GM10847 (cell line): ENCODE data around the gene PDE9A.

Experiments
- POLR2A ChIP-seq: IDR thresholded peaks from 2 replicates; pipeline ENCODE4 v1.6.1; 2011; ENCODE audit not compliant: insufficient read length; ENCODE audit errors: extremely low read depth

The PDE9A gene

DNA sequence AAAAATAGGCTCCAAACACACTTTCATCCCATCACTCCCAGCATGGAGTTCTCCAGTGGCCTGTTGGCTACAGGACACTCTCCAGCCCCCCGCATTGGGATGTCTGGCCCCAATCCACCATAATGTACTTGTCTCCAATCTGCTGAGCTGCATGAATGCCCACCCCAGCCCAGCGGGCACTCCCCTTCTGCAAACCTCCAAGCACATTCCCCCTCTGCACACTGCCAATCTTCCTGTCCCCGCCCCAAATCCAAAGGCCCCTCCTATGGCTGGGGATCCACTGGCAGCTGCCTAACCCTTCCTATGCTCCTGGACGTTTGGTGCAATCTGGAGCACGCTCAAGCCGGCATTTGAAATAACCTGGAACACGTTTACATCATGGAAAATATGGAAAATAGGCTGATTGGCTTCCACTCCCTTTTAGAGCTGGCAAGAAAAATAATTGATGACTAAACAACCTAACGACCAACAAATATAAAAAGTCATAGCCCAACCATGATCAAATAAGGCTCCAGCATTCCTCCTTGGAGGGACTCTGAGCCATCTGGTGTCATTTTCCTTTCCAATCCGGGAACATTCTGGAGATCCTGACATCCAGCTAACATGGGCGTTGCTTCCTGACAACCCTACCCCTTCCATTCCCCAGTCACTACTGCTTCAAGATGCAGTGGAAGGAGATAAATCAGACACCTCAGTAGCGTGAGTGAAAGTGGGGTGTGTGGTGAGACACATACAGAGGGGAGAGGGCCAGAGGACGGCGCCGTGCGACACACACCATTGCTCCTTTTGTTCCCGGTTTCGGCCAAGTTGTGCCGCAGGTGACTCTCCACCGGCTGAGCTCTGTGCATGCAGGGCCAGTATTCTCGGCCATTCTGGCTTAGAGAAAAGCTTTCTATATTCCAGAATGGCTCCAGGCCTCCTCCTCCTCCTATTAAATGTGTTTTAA is 41.6 kb downstream of the PDE9A start:
- TF ChIP-seq POLR2A: no peak

DNA sequence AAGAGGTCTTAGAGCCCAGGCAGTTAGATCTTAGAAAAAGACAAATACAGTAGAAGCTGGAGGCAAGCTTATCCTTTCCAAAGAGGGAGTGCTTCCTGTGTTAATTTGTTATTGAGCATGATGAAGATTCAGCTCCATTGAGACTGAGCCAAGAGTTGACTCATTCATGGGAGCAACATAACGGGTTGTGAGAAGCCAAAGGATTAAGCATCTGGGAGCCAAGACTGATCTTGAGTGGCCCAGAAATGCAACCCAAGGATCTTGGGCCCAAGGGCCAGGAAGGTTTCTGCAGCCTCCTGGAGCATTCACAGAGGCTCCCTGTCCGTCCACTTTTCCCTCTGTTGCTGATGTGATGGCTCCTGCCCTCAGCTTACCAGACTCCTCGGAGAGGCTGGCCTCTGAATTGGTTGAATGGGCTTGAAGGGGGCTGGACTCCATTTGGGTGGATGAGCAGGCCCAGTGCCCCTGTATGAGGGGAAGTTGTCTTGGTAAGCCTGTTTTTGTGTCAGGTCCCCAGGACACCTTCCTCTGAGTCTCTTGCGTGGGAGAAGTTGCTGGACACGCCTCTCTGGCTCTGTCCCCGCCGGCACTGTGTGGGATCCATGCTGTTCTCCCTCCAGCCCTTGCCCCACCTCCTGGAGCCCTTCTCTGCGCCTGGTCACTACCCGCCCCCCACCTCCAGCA is 42.4 kb downstream of the PDE9A start:
- no peak for TF ChIP-seq POLR2A

DNA sequence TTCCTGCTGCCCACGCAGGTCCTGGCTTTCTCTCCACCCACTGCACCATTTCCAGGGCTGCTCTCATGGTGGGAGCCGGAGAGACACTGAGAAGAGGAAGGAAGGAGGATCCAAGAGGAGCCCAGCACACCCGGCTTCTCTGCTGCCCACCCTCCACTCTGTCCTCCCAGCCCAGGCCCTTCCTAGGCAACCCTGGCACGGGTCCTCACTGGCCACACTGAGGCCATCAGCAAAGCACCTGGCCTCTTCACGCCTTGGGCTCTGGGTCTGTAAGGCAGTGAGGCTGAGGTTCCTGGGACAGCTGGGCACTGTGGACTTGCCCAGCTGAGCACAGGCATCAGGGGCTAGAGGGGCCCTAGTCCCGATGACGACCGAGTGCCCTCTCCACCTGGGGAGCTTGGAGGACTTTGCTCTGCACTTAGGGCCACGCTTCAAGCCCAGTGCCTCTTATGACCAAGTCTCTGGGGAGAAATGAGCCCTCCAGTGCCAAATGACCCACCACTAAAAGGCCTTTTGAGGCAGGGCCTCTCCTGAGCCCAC is 43.1 kb downstream of the PDE9A start:
- no peak for TF ChIP-seq POLR2A

DNA sequence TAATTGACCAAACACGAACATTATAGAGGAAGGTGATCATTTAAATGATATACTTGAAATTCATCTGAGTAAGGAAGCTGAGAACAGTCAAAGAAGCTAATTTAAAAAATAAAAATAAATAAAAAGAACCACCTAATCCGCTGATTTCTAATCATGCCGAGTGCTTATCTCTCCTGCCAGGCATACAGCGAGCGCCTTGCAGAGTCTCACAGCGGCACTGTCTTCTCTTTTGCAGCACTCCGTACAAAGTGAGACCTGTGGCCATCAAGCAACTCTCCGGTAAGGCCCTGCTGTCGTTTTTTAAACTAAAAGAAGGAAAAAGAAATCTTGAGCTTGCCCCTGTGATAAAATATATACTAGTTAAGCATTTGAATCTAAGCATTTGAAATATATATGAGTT is 45.3 kb downstream of the PDE9A start:
- TF ChIP-seq POLR2A: no peak

DNA sequence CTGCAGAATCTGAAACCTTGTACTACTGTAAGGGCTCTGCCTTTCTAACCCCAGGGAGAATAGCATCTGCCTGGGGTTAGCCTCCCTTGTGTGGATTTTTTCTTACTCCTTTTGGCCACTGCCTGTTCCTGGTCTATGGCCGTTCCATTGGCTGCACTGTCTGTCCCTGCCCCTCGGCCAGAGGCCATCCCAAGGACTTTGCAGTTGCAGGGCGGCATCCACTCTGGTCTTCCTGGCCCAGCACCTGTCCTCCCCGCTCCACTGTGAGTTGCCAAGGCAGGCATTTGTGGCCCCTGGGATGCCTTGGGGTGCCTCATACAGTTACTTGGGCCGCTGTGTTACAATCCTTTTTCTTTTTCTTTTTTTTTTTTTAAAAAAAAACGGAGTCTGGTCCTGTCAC is 45.8 kb downstream of the PDE9A start:
- TF ChIP-seq POLR2A: no peak

DNA sequence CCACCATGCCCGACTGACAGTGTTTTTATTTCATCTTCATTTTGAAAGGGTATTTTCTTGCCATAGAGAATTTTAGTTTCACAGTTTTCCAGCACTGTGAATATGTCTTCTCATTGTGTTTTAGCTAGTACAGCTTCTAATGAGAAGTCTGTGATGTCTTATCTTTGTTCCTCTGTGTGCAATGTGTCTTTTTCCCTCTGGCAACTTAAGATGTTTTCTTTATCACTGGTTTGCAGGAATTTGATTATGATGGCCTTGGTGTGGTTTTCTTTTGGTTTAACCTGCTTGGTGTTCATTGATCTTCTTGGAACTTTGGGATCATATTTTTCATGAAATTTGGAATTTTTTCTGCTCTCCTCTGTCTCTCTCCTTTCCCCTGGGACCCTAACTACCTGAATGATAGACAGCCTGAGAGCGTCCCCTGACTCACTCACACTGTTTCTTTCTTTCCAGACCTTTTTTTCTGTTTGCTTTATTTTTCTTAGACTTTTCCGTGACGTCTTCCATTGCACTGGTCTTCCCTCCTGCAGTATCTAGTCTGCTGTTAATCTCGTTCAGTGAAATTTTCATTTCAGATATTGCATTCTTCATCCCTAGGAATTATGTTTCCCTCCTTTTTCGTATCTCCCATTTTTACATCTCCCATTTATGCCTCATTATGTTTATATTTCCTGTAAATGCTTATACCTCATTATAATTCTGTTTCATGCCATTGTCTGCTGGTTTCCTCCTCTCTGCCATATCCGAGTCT is 48.5 kb downstream of the PDE9A start:
- no peak for TF ChIP-seq POLR2A

DNA sequence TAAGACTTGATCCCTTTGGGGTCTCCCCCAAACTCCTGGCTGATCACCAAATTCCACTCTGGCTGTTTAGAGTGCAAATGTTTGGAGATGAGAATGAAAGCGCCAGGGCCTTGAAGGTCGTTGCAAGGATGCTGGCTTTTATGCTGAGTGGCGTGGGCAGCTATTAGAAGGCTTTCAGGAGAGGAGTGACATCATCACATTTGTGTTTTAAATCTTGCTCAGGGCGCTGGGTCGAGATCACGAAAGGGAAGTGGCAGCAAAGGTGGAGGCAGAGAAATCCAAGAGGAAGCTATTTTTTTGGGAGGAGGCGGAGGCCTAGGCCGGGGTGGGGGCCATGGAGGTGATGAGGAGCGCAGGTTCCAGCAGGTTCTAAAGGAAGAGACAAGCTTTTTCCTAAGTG is 49.3 kb downstream of the PDE9A start:
- no peak for TF ChIP-seq POLR2A

DNA sequence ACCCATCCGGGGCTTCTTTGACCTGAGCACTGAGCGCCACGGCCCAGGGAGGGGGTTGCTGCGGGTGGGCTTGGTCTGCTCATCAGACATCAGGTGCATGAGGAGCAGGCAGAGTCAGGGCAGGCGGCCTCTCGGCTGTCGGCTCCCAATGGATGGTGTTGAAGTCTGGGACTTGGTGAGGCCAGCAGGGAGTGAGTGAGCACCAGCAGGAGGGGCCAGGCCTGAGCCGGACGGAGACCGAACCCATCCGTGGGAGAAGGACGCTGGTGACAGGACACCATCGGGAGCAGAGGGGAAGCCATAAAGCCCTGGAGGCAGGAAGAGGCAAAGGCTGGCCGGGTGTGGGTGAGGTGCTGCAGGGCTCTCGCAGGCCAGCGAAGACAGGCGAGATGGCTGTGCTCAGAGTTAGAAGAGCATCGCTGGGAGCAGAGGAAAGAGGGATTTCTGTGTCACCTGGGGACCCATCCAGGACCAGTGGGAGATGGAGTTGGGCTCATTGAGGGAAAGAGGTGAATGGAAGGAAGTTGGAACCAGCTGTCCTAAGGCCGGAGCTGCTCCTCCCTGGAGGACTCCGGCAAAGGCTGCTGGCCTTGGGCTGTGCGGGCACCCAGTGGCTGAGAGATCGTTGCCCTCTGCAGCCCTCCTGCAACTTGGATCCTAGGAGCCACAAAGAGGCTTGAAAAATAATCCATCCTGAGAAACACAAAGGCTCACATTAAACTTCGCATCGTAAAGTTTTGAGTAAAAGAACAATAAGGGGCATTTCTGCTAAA is 49.9 kb downstream of the PDE9A start:
- TF ChIP-seq POLR2A: no peak

DNA sequence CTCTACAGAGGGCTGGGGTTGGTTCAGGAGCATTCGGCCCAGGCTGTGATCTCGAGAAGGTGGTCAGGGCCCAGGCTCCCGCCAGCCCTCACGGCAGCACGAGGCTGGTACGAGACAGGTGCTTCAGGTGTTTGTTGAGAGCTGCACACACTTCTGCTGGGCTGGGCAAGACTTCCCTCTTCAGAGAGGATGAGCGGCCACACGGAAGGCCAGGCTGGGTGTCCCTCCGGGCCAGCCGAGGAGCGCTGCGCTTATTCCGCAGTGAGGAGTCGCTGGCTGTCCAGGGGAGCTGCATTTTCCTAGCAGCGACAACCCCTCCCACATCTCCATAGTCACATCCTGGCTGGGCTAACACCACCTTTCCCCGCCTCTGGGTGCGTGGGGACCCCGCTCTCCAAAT is 50.5 kb downstream of the PDE9A start:
- TF ChIP-seq POLR2A: no peak

DNA sequence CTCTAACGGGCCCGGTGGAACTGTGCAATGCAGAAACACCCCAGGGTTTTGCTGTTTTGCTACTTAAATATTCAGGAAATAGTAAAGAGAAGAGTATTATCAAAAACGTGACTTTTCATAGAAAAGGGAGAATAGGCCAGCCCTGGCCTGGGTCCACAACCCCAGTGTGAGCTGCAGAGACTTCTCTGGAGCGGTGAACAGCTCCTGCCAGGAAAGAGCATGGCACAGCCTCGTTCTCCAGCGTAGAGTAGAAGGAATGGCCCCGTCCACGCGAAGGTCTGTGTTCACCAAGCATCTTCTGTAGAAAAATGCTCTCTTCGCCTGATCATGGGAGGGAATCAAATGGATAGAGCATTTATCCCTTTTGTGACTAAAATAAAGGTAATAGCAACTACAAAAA is 51.4 kb downstream of the PDE9A start:
- TF ChIP-seq POLR2A: no peak

DNA sequence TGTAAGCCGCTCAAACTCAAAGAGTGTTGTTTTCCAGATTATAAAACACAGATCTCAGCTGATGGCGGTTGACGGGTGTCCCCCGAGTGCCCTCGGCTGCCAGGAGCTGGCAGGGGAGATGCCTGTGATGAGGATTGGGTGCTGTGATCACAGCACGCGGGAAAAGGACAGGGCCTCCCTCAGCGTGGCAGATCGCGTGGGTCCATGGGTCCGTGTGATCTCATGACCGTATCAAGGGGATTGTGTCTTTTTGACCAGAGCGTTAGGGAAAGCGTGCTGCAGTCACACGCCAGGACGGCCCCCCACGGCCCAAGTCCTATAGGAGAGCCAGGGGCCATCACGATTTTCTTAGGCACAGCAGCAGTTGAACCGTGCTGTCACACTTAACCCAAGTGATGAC is 51.9 kb downstream of the PDE9A start:
- no peak for TF ChIP-seq POLR2A

DNA sequence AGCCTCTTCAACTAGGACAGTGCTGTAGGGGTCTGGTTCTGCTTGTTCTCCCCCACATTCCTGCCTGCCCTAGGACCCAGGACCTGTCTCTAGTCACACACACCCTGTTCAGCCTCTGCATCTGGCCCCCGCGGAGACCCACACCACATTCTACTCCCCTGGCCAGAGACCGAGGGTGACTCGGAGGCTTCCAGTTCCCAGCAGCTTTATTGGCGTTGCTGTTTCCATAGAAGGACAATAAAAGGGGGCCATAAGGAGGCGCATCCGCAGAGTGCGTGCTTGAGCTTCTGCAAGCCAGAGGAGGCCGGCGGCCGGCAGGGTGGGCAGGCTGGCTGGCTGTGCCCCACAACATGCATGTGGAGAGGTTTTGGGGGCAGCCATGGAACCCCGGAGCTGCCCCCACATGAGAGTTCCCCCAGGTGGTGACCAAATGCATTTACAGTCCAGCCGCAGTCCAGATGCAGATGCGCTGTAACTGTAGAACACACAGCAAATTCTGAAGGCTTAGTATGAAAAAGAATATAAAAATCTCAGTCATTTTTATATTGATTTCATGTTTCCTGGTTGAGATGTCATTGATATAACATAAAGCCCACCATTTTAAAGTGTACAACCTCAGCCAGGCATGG is 52.4 kb downstream of the PDE9A start:
- TF ChIP-seq POLR2A: no peak

DNA sequence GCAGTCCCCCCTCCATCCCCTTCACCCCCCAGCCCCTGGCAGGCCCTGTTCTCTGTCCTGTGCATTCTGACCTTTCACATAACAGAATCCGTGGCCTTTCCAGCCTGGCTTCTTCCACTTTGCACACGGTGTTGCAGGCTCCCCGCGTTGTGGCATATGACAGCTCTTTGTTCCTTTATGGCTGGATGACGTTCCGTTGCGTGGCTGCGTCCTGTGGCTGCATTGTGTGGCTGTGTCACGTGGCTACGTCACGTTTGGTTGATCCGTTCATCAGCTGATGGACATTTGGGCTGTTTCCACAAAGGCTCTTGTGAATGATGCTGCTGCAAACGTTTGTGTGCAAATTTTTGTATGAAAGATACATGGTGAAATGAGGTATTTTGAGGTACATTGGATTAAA is 53.3 kb downstream of the PDE9A start:
- no peak for TF ChIP-seq POLR2A

DNA sequence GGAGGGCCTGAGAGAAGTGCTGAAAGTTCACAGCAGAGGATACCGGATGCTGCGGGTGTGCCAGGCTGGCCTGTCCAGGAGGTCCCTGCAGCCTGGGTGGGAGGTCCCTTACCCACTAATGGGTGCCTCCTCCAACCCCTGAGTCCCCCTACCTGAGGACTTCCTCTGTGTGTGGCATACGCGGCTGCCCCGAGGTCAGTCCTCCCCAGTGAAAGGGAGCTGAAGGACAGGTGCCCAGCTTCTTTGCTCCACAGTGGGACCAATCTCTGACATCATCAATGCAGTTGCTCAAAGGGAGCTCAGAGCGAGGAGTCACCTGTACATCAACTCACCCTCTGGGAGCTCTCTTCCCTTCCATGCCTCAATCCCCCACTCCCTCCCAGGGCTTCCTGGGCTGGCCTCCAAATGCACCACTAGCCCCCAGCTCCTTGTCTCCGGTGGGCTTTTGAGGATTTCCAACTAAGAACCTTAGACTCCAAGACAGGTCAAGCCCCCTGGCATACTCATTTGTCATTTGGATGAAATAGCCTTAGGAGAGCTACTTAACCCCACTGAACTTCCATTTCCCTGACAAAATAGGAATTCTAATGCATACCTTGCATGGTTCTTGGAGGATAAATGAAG is 53.9 kb downstream of the PDE9A start:
- TF ChIP-seq POLR2A: no peak

DNA sequence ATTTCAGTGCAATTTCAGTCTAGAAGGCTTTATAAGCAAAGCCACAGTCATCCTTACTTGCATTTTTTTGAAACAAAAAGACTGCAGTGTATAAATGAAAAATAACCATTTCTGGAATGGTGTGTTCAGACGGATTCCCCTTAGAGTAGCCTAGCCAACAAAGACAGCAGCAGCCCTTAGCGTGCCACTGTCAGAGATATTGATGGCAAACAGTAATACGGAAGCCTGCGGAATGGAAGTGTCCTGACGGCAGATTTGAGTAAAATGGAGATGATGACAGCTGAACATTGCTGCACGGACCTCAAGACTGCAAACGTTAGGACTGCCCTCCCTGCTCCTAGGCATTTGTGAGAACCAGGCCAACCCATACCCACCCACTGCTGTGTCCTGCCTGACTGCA is 54.7 kb downstream of the PDE9A start:
- TF ChIP-seq POLR2A: no peak
